Measurements from ENCODE around the gene ARHGEF12.

ARHGEF12 gene

GRCh38 chr11:120294096-120294495 is 42.1 kb upstream of the ARHGEF12 start:
- no peaks in the 10 kb centered on the region for H3K9me3 ChIP-seq
- no peaks in the 10 kb centered on the region for H3K36me3 ChIP-seq
- H3K27me3 ChIP-seq = peaks cover 0 to 42% of the 10 kb centered on the region in 2 donors
- DNase-seq = no peak
- H3K4me1 ChIP-seq = no peaks in the 10 kb centered on the region
- H3K4me3 ChIP-seq = no peak overlapping the region
- intact Hi-C loops (cut with DNase I; ENCODE audit: low total_unique reads) = no loop called here
- TF ChIP-seq CTCF (IDR thresholded peaks at IDR 0.05) = no peak
- no peak overlapping the region for H3K27ac ChIP-seq

GRCh38 chr11:120295099-120295498 is 41.1 kb upstream of the ARHGEF12 start:
- Histone ChIP-seq H3K36me3 (no peaks in the 10 kb centered on the region), H3K4me1 (peaks cover 0 to 7% (median 6%) of the 10 kb centered on the region in 4 donors), H3K9me3 (no peaks in the 10 kb centered on the region), H3K27me3 (peaks cover 0 to 47% of the 10 kb centered on the region in 2 donors), H3K4me3 (no peak overlapping the region), H3K27ac (no peak overlapping the region)
- DNase-seq = no peak
- TF ChIP-seq CTCF (IDR thresholded peaks at IDR 0.05) = no peak
- intact Hi-C loops (cut with DNase I; ENCODE audit: low total_unique reads) = no loop called here

- peaks cover 0 to 44% of the 10 kb centered on the region in 2 donors for H3K27me3 ChIP-seq
- intact Hi-C loops (cut with DNase I; ENCODE audit: low total_unique reads) = no loop called here
Measured at GRCh38 chr11:120296554-120296953, 39.7 kb upstream of the ARHGEF12 start.

GRCh38 chr11:120298461-120298860 is 37.8 kb upstream of the ARHGEF12 start:
- H3K27ac ChIP-seq = no peak overlapping the region
- no peaks in the 10 kb centered on the region for H3K9me3 ChIP-seq
- H3K4me3 ChIP-seq = no peak overlapping the region
- peaks cover 0 to 27% (median 11%) of the 10 kb centered on the region in 4 donors for H3K4me1 ChIP-seq
- intact Hi-C loops (cut with DNase I; ENCODE audit: low total_unique reads) = no loop called here
- H3K36me3 ChIP-seq = no peaks in the 10 kb centered on the region
- DNase-seq = no peak
- no peak for TF ChIP-seq CTCF (IDR thresholded peaks at IDR 0.05)
- peaks cover 0 to 32% of the 10 kb centered on the region in 2 donors for H3K27me3 ChIP-seq

More at GRCh38 chr11:120296554-120296953, 39.7 kb upstream of the ARHGEF12 start:
- Histone ChIP-seq H3K27ac (no peak overlapping the region), H3K4me3 (no peak overlapping the region), H3K4me1 (peaks cover 0 to 12% (median 11%) of the 10 kb centered on the region in 4 donors), H3K36me3 (no peaks in the 10 kb centered on the region), H3K9me3 (no peaks in the 10 kb centered on the region)
- TF ChIP-seq CTCF (IDR thresholded peaks at IDR 0.05) = no peak
- no peak for DNase-seq

- H3K27me3 ChIP-seq = peaks cover 0 to 7% of the 10 kb centered on the region in 2 donors
- peaks cover 0 to 36% (median 17%) of the 10 kb centered on the region in 4 donors for H3K4me1 ChIP-seq
- no peak overlapping the region for H3K4me3 ChIP-seq
- no peak for DNase-seq
- no peak overlapping the region for H3K27ac ChIP-seq
- H3K36me3 ChIP-seq = no peaks in the 10 kb centered on the region
- H3K9me3 ChIP-seq = no peaks in the 10 kb centered on the region
- intact Hi-C loops (cut with DNase I; ENCODE audit: low total_unique reads) = loop anchor here (2.0 to 5.0 kb wide), 2 partner anchors 65 to 130 kb away; no protein-coding TSS in a partner anchor
- TF ChIP-seq CTCF (IDR thresholded peaks at IDR 0.05) = no peak
Measured at GRCh38 chr11:120302001-120302805, 34.0 kb upstream of the ARHGEF12 start.
